KMS-11 (cell line): ENCODE results near the gene PRSS35.
"Not testable (repeated sequence)": the region's sequence is repeated elsewhere in the genome, so short reads cannot be mapped to it uniquely, and the experiment has no call there.

Experiments used
- H2AFZ ChIP-seq: fragments of 200-600 bp; sonication (generic); 2 replicates; pipeline ENCODE4 v1.6.1; 2016; ENCODE audit warnings: antibody characterized with exemption, mixed run types, low read depth
- H3K27ac ChIP-seq: fragments of 200-600 bp; sonication (generic); 2 replicates; pipeline ENCODE4 v1.6.1; 2016; ENCODE audit warnings: mild to moderate bottlenecking, mixed run types
- H3K27me3 ChIP-seq: fragments of 200-600 bp; sonication (generic); 2 replicates; pipeline ENCODE4 v1.6.1; 2017; ENCODE audit warnings: mild to moderate bottlenecking, low read depth, mixed run types, moderate library complexity; ENCODE audit not compliant: insufficient read depth
- H3K36me3 ChIP-seq: fragments of 200-600 bp; sonication (generic); 2 replicates; pipeline ENCODE4 v1.6.1; 2017; ENCODE audit warnings: mild to moderate bottlenecking, mixed run types; ENCODE audit not compliant: insufficient read depth
- H3K4me1 ChIP-seq: fragments of 200-600 bp; sonication (generic); 2 replicates; pipeline ENCODE4 v1.6.1; 2016; ENCODE audit warnings: mild to moderate bottlenecking, low read depth, mixed run types; ENCODE audit not compliant: poor library complexity, severe bottlenecking
- H3K4me2 ChIP-seq: fragments of 200-600 bp; sonication (generic); 2 replicates; pipeline ENCODE4 v1.7.0; 2016; ENCODE audit warnings: mild to moderate bottlenecking, mixed run types
- H3K4me3 ChIP-seq: fragments of 200-600 bp; sonication (generic); IDR thresholded peaks from 2 replicates; pipeline ENCODE4 v1.6.1; 2017; ENCODE audit warnings: low read depth, low read length, mixed read lengths; ENCODE audit not compliant: insufficient read depth
- H3K79me2 ChIP-seq: fragments of 200-600 bp; sonication (generic); 2 replicates; pipeline ENCODE4 v1.6.1; 2016; ENCODE audit warnings: low read depth, mixed run types; ENCODE audit not compliant: insufficient read depth
- H3K9ac ChIP-seq: fragments of 200-600 bp; sonication (generic); 2 replicates; pipeline ENCODE4 v1.6.1; 2016; ENCODE audit warnings: mild to moderate bottlenecking, mixed run types
- H4K20me1 ChIP-seq: fragments of 200-600 bp; sonication (generic); 2 replicates; pipeline ENCODE4 v1.6.1; 2016; ENCODE audit warnings: mild to moderate bottlenecking, mixed run types; ENCODE audit not compliant: insufficient read depth
- TF ChIP-seq, protein P1 (sequence below): fragments of 200-600 bp; sonication (generic); conservative IDR thresholded peaks from 2 replicates; pipeline ENCODE4 v1.6.1; 2017; ENCODE audit warnings: low read depth, mild to moderate bottlenecking, antibody characterized with exemption, low read length, moderate library complexity, mixed read lengths

Gene PRSS35

DNA sequence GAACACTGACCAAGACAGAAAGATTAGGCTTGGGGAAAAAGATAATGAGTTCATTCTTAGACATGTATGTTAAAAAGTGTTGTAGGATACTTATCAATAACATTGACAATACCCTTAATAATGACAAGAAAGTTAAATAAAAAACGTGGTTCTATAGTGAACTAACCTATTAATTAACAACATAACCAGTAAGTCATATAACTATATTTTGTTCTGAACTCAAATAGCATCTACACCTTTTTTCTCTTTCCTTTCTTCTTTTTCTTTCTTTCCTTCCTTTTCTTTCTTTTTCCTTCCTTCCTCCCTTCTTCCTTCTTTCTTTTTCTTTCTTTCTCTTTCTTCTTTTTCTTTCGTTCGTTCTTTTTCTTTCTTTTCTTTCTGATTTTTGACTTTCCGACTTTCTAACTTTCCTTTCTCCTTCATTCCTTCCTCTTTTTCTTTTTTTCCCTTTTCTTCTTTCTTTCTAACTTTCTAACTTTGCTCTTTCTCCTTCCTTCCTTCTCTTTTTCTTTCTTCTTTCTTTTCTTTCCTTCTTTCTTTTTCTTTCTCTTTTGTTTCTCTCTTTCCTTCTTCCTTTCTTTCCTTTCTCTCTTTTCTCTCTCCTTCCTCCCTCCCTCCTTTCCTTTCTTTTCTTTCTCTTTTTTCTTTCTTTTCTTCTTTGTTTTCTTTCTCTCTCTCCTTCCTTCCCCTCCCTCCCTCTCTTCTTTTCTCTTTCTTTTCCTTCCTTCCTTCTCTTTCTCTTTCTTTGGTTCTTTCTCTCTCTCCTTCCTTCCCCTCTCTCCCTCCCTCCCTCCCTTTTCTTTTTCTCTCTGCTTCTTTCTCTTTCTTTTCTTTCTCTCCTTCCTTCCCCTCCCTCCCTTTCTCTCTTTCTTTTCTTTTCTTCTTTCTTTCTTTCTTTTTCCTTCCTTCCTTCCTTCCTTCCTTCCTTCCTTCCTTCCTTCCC is 24.6 kb downstream of the PRSS35 start:
- H3K4me1 ChIP-seq: no peaks in the 10 kb centered on the region
- TF ChIP-seq, protein P1, sequence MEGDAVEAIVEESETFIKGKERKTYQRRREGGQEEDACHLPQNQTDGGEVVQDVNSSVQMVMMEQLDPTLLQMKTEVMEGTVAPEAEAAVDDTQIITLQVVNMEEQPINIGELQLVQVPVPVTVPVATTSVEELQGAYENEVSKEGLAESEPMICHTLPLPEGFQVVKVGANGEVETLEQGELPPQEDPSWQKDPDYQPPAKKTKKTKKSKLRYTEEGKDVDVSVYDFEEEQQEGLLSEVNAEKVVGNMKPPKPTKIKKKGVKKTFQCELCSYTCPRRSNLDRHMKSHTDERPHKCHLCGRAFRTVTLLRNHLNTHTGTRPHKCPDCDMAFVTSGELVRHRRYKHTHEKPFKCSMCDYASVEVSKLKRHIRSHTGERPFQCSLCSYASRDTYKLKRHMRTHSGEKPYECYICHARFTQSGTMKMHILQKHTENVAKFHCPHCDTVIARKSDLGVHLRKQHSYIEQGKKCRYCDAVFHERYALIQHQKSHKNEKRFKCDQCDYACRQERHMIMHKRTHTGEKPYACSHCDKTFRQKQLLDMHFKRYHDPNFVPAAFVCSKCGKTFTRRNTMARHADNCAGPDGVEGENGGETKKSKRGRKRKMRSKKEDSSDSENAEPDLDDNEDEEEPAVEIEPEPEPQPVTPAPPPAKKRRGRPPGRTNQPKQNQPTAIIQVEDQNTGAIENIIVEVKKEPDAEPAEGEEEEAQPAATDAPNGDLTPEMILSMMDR: no peak
- no peak overlapping the region for H2AFZ ChIP-seq
- no peak overlapping the region for H3K9ac ChIP-seq
- H3K79me2 ChIP-seq: no peaks in the 10 kb centered on the region
- no peaks in the 10 kb centered on the region for H3K36me3 ChIP-seq
- H3K4me2 ChIP-seq: no peak overlapping the region
- no peak overlapping the region for H3K27ac ChIP-seq
- no peaks in the 10 kb centered on the region for H4K20me1 ChIP-seq
- H3K27me3 ChIP-seq: no peaks in the 10 kb centered on the region
- H3K4me3 ChIP-seq: no peak overlapping the region

DNA sequence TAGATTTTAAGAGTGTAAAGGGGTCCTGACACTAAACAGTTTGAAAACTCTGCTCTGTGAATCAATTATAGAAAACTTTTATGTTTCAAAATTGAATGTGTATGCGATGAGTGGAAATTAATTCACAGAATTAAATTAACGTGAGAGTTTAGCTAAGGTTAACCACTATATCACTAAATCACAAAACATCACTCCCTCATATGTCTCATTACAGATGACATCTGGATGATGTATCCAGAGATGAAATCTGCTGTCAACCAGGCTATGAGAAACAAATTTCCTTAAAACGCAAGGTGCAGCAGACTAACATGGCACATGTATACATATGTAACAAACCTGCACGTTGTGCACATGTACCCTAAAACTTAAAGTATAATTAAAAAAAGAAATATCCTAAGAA is 27.3 kb downstream of the PRSS35 start:
- Histone ChIP-seq H3K36me3 (no peaks in the 10 kb centered on the region), H2AFZ (no peak overlapping the region), H3K27me3 (no peaks in the 10 kb centered on the region), H4K20me1 (no peaks in the 10 kb centered on the region), H3K4me3 (no peak overlapping the region), H3K27ac (no peak overlapping the region), H3K79me2 (no peaks in the 10 kb centered on the region), H3K4me1 (no peaks in the 10 kb centered on the region), H3K9ac (no peak overlapping the region), H3K4me2 (no peak overlapping the region)
- TF ChIP-seq, protein P1: no peak

DNA sequence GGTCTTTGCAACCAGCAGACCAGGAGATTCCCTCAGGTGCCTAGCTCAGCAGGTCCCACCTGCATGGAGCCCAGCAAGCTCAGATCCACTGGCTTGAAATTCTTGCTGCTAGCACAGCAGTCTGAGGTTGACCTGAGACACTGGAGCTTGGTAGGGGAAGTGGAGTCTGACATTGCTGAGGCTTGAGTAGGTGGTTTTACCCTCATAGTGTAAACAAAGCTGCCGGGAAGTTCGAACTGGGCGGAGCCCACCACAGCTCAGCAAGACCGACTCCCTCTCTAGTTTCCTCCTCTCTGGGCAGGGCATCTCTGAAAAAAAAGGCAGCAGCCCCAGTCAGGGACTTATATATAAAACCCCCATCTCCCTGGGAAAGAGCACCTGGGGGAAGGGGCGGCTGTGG is 34.3 kb downstream of the PRSS35 start:
- no peak overlapping the region for H3K4me2 ChIP-seq
- no peak overlapping the region for H3K27ac ChIP-seq
- H3K36me3 ChIP-seq: no peaks in the 10 kb centered on the region
- no peaks in the 10 kb centered on the region for H4K20me1 ChIP-seq
- no peaks in the 10 kb centered on the region for H3K4me1 ChIP-seq
- TF ChIP-seq, protein P1: no peak
- no peak overlapping the region for H2AFZ ChIP-seq
- H3K4me3 ChIP-seq: no peak overlapping the region
- no peaks in the 10 kb centered on the region for H3K79me2 ChIP-seq
- H3K27me3 ChIP-seq: no peaks in the 10 kb centered on the region
- H3K9ac ChIP-seq: no peak overlapping the region

DNA sequence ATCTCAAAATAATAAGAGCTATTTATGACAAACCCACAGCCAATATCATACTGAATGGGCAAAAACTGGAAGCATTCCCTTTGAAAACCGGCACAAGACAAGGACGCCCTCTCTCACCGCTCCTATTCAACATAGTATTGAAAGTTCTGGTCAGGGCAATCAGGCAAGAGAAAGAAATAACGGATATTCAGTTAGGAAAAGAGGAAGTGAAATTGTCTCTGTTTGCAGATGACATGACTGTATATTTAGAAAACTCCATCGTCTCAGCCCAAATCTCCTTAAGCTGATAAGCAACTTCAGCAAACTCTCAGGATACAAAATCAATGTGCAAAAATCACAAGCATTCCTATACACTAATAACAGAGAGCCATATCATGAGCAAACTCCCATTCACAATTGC is 38.1 kb downstream of the PRSS35 start:
- not testable (repeated sequence) for H3K9ac ChIP-seq, H4K20me1 ChIP-seq, H3K79me2 ChIP-seq, H2AFZ ChIP-seq, H3K27ac ChIP-seq, H3K4me3 ChIP-seq, H3K4me1 ChIP-seq, H3K36me3 ChIP-seq, H3K27me3 ChIP-seq, H3K4me2 ChIP-seq

DNA sequence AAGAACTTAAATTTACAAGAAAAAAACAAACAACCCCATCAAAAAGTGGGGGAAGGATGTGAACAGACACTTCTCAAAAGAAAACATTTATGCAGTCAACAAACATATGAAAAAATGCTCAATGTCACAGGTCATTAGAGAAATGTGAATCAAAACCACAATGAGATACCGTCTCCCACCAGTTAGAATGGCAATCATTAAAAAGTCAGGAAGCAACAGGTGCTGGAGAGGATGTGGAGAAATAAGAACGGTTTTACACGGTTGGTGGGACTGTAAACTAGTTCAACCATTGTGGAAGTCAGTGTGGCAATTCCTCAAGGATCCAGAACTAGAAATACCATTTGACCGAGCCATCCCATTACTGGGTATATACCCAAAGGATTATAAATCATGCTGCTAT is 39.4 kb downstream of the PRSS35 start:
- H3K27me3 ChIP-seq, H3K27ac ChIP-seq, H3K9ac ChIP-seq, H3K36me3 ChIP-seq, H4K20me1 ChIP-seq, H3K4me1 ChIP-seq, H3K4me2 ChIP-seq, H3K4me3 ChIP-seq, H3K79me2 ChIP-seq, H2AFZ ChIP-seq: not testable (repeated sequence)
